Adipocyte (in vitro differentiated cells): ENCODE data around the gene TXLNB.

Experiments used
- DNase-seq: peaks from one replicate; pipeline ENCODE4 v3.0.0-alpha.2; 2015; ENCODE audit warnings: low read depth
- H3K27me3 ChIP-seq: replicated peaks from 2 replicates; pipeline ENCODE4 v1.7.0; 2013; ENCODE audit warnings: mild to moderate bottlenecking, low read length, moderate library complexity; ENCODE audit not compliant: control insufficient read depth, insufficient read depth
- H3K36me3 ChIP-seq: 2 replicates; pipeline ENCODE4 v1.7.0; 2013; ENCODE audit warnings: low read length, mild to moderate bottlenecking, moderate library complexity; ENCODE audit not compliant: control insufficient read depth, insufficient read depth, severe bottlenecking
- H3K4me1 ChIP-seq: 2 replicates; pipeline ENCODE4 v1.7.0; 2013; ENCODE audit warnings: mild to moderate bottlenecking, low read length, moderate library complexity; ENCODE audit not compliant: control insufficient read depth, insufficient read depth
- H3K4me3 ChIP-seq: 2 replicates; pipeline ENCODE4 v1.7.0; 2013; ENCODE audit warnings: mild to moderate bottlenecking, low read length, moderate library complexity
- H3K9ac ChIP-seq: 2 replicates; pipeline ENCODE4 v1.7.0; 2013; ENCODE audit warnings: mild to moderate bottlenecking, low read length, moderate library complexity
- H3K9me3 ChIP-seq: 2 replicates; pipeline ENCODE4 v1.7.0; 2013; ENCODE audit warnings: mild to moderate bottlenecking, low read length, moderate library complexity; ENCODE audit not compliant: control insufficient read depth

TXLNB gene

DNA sequence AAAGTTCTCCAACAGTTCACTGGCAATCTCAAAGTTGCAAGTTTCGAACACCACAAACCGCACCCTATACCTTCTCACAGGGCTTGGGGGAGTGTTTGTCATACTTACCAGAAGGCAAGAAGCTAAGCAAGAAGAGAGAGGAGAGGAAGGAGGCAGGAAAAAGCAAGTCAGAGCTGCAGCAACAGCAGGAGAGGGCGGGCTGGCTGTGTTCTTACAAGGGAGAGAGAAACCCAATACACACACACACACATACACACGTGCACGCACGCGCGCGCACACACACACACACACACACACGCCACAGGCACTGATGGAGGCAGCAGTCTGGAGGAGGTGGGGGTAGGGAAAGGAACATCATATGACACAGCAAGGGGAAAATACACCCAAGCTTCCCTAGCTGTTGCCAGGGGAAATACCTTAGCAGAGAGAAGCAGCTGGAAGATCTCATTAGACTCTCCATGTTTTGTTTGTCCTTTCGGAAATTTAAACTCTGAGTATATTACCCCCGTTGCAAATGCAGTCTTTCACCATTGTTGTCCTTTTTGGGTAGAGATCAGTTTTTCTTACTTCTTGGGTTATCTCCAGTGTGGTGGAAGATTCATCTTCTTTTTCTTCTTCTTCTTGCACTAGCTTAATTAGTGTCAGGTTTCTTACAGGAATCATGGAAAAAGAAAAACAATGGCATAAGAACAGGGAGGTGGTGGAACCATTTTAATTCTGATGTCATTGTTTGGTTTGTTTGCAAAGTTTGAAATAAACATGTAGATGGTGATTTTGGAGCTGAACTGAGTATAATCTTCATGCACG lies at the start of gene TXLNB:
TXLNB (minus strand) TSS at position 186 of the 807 bp plus-strand sequence. CDS start 3,099 bp downstream, outside the sequence.
- DNase-seq, result peak; percentile 39
- H3K27me3 ChIP-seq, result no peaks in the 10 kb centered on the region
- peak within 1 kb of the TSS; percentile 28 for H3K4me3 ChIP-seq
- peaks cover 10% of the 10 kb centered on the region for H3K4me1 ChIP-seq
- no peaks in the 10 kb centered on the region for H3K9me3 ChIP-seq
- H3K36me3 ChIP-seq, result no peaks in the 10 kb centered on the region
- H3K9ac ChIP-seq, result no peak within 1 kb of the TSS

DNA sequence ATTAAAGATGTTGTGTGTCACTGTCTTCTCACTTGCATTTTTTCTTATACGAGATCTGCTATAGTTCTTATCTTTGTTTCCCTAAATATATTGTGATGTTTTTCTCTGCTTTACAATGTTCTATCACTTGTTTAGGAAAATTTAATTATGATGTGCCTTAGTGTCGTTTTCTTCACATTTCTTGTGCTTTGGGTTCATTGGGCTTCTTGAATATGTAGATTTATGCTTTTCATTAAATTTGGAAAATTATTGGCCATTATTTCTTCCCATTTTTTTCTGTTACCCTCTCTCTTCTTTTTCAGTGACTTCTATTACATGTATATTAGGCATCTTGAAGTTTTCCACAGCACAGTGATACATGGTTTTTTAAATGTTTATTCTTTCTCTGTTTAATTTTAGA lies 49.3 kb upstream of the TXLNB start:
- no peak overlapping the region for H3K9ac ChIP-seq
- DNase-seq, result no peak
- H3K27me3 ChIP-seq, result no peaks in the 10 kb centered on the region
- H3K36me3 ChIP-seq, result no peaks in the 10 kb centered on the region
- no peaks in the 10 kb centered on the region for H3K9me3 ChIP-seq
- H3K4me1 ChIP-seq, result peaks cover 21% of the 10 kb centered on the region
- no peak overlapping the region for H3K4me3 ChIP-seq

DNA sequence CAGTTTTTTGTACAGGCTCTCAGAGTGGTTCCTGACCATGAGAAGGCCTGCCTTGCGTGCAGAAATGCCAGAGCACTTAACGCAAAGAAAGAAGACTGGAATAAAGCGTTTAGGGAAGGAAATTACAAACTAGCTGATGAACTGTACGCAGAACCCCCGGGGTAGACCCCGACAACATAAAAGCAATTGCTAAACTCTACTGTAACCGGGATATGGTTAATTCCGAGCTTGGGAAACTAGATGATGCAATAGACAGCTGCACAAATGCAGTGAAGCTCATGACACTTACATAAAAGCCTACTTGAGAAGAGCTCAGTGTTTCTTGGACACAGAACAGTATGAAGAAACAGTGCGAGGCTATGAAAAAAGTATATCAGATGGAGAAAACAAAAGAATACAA lies 47.0 kb upstream of the TXLNB start:
- DNase-seq, result peak; percentile 70
- H3K9me3 ChIP-seq, result no peaks in the 10 kb centered on the region
- H3K36me3 ChIP-seq, result no peaks in the 10 kb centered on the region
- H3K4me3 ChIP-seq, result peak overlapping the region; percentile 41
- peaks cover 35% of the 10 kb centered on the region for H3K4me1 ChIP-seq
- H3K27me3 ChIP-seq, result no peaks in the 10 kb centered on the region
- H3K9ac ChIP-seq, result no peak overlapping the region

DNA sequence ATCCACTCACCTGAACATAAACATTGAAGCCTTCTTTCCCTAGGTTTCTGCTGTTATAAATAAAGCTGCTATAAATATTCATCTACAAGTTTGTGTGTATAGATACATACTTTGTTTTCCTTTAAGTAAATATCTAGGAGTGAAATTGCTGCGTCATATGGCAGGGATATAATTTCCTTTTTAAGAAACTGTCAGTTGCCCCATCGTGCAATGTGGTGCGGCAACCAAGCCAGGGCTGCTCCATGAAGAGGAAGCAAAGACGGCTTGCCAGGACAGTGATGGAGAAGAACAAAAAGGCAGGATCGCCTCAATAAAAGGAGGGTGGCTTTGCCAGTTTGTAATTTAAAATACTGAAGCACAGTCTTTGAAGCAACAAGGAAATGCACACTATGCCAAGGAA lies 46.0 kb upstream of the TXLNB start:
- H3K9me3 ChIP-seq, result no peaks in the 10 kb centered on the region
- no peaks in the 10 kb centered on the region for H3K27me3 ChIP-seq
- no peak for DNase-seq
- no peak overlapping the region for H3K4me3 ChIP-seq
- peaks cover 35% of the 10 kb centered on the region for H3K4me1 ChIP-seq
- no peak overlapping the region for H3K9ac ChIP-seq
- no peaks in the 10 kb centered on the region for H3K36me3 ChIP-seq

DNA sequence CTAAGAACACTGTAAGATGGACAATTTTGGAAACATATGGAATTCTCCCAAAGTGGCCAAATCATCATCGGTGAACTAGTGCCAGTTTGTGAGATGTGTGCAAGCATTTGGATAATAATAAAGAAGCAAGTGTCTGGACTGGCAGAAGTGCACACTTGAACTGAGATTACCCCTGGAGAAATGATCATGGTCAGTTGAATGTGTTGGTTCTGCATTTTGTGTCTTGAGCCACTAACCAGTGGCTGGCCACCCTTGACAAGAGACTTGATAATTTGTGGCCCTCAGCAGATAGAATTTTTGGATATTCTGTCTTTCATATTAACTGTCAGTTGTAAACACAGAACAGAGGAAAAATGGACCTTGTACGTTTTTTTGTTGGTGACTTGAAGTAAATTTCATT lies 45.2 kb upstream of the TXLNB start:
- Histone ChIP-seq H3K4me1 (peaks cover 35% of the 10 kb centered on the region), H3K9me3 (no peaks in the 10 kb centered on the region), H3K9ac (no peak overlapping the region), H3K4me3 (no peak overlapping the region), H3K36me3 (no peaks in the 10 kb centered on the region), H3K27me3 (no peaks in the 10 kb centered on the region)
- no peak for DNase-seq

DNA sequence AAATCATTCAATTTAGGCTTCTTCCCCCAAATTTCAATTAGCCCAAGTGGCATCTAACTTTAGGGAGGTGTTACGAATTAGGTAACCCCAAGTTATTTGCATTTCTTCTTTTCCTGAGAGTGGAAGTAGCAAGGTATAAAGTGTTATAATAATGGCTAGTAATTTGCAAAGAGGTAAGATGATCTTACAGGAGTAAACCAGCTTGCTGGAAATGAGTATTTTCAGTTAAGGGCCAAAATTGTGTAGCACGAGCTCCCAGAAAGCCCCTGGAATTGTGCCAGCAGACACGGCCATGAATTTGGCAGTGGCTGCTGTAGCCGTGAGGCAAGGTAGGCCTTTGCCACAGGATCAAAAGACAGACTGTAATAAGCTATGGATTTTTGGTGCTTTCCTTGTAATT lies 44.7 kb upstream of the TXLNB start:
- no peak for DNase-seq
- peaks cover 35% of the 10 kb centered on the region for H3K4me1 ChIP-seq

DNA sequence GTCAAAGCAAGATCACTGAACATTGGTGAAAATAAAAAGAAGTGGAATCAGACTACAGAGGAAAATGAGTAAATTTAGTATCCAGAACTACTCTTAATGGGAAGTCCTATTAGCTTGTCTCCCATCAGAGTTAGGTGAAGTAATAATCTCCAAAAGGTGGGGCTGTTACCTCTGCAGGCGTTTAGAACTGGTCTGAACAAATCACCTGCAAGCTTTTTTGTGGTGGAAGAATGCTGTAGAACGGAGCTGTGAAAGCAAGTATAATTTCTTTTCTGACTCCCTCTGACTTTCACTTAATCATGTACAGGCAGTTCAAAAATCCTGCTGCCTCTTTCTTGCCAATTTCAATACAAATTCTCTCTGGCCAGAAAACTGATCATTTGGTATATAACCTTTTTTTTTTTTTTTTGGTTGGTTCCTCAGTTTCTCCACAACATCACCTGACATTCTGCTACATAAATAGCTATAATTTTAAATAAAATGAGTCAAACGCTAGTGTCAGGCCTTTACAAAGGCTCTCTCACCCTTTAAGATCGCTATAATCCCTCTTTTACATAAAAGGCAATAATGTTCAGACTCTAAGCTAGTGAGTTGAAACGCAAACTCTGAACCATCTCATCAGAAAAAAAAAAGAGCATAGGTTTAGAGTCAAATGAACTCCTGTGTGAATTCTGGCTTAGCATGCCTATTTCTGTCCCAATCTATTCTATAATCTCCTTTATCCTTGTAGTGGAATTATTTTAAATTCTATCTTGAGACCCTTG lies 43.8 kb upstream of the TXLNB start:
- Histone ChIP-seq H3K9ac (no peak overlapping the region), H3K27me3 (no peaks in the 10 kb centered on the region), H3K9me3 (no peaks in the 10 kb centered on the region), H3K4me1 (peaks cover 35% of the 10 kb centered on the region), H3K36me3 (no peaks in the 10 kb centered on the region), H3K4me3 (peak overlapping the region; percentile 54)
- DNase-seq, result no peak

More for the DNA sequence above, 44.7 kb upstream of the TXLNB start:
- no peak overlapping the region for H3K4me3 ChIP-seq
- H3K9ac ChIP-seq, result no peak overlapping the region
- no peaks in the 10 kb centered on the region for H3K9me3 ChIP-seq
- no peaks in the 10 kb centered on the region for H3K27me3 ChIP-seq
- no peaks in the 10 kb centered on the region for H3K36me3 ChIP-seq

DNA sequence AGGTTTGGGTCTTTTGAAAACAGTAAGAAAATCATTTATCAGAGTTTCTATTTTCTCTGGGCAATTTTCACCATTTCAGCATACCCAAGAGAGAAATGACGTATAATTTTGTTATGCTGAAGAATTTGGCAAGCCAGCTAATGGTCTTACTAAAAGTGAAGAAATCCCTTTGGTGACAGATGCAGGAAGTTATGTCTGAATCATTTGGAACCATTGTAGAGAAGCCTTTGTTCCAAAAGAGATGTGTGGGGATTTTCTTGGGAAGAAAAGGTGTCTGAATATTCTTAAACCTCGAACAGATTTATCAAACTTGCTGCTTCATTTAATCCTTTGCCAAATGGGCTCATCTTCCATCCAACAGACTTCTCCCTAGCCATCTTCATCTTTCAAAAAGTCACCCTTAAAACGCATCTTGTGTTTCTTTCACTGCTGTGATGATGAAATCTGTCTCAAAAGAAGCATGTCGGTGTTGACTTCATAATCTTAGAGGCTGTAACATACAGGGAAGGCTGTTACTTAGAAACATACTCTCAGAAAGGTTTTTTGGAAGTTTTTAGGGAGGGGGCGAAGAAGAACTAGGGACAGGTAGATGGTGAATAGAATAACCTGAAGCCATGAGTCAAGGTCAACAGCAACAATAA lies 43.1 kb upstream of the TXLNB start:
- peak; percentile 89 for DNase-seq
- Histone ChIP-seq H3K9ac (peak overlapping the region; percentile 27), H3K9me3 (no peaks in the 10 kb centered on the region), H3K4me1 (peaks cover 35% of the 10 kb centered on the region), H3K27me3 (no peaks in the 10 kb centered on the region), H3K36me3 (no peaks in the 10 kb centered on the region), H3K4me3 (peak overlapping the region; percentile 54)

DNA sequence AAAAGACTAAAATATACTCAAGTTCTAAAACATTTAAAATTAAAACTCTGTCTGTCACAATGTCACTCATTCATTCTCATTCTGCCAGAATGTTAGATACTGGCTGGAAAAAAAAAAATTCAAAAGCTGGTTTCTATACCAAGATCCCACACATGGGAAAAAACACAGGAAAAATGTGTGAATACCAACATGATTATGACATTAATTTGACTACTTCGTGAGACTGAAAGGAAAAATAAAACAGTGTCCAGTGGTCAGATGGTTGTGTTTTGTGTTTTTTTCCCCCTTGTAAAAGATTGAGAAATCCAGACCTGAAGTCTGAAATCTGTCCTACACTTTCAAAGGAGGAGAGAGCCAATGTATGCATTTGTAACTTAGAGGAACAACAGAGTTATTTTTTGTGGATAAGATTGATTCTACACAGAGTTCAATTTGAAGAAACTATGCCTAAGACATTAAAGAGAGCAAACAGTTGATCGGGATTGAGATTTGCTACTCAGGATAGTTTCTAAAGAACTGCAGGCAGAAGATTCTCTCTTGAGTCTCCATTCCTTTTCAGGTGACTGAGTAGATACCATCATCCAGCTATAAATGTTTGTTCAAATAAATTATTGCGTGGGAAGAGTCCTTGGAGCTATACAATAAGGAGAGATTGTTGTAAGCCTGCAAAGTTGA lies 39.2 kb upstream of the TXLNB start:
- H3K4me1 ChIP-seq, result peaks cover 14% of the 10 kb centered on the region
- no peaks in the 10 kb centered on the region for H3K27me3 ChIP-seq
- no peak overlapping the region for H3K9ac ChIP-seq
- DNase-seq, result peak; percentile 41
- H3K4me3 ChIP-seq, result no peak overlapping the region
- no peaks in the 10 kb centered on the region for H3K36me3 ChIP-seq
- no peaks in the 10 kb centered on the region for H3K9me3 ChIP-seq

DNA sequence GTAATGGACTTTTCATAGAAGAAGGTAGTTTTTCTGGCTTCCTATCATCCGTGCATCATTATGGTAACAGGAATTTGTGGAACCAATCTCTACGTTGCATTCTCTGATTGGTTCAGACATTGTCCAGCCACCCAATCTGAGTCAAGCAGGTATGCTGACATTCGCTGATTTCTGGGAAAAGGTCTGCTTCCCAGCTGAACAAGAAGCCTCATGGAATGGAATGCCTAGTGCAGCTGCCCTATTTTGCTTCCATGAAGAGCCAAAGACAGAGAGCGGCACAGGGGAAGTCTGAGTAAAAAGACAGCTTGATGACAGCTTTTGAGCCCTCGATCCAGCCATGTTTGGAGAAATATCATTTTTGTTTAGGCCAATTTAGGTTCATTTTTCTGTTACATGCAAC lies 38.5 kb upstream of the TXLNB start:
- no peaks in the 10 kb centered on the region for H3K27me3 ChIP-seq
- DNase-seq, result no peak
- no peaks in the 10 kb centered on the region for H3K9me3 ChIP-seq
- H3K36me3 ChIP-seq, result no peaks in the 10 kb centered on the region
- H3K4me3 ChIP-seq, result no peak overlapping the region
- peaks cover 10% of the 10 kb centered on the region for H3K4me1 ChIP-seq
- no peak overlapping the region for H3K9ac ChIP-seq

DNA sequence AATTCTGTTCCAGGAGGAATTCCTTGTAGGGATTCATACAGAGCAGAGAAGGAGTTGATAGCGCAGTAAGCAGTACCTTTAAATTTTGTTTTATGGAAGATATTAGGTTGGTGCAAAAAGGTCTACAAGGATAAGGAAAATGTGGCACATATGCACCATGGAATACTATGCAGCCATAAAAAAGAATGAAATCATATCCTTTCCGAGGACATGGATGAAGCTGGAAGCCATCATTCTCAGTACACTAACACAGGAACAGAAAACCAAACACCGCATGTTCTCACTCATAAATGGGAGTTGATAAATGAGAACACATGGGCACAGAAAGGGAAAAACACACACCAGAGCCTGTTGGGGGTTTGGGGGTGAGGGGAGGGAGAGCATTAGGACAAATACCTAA lies 37.4 kb upstream of the TXLNB start:
- peaks cover under 1% of the 10 kb centered on the region for H3K4me1 ChIP-seq
- H3K36me3 ChIP-seq, result no peaks in the 10 kb centered on the region
- no peak for DNase-seq
- H3K4me3 ChIP-seq, result no peak overlapping the region
- H3K9me3 ChIP-seq, result no peaks in the 10 kb centered on the region
- no peaks in the 10 kb centered on the region for H3K27me3 ChIP-seq
- no peak overlapping the region for H3K9ac ChIP-seq
